ENCODE results near the gene GTF2F2.

GTF2F2 gene

DNA sequence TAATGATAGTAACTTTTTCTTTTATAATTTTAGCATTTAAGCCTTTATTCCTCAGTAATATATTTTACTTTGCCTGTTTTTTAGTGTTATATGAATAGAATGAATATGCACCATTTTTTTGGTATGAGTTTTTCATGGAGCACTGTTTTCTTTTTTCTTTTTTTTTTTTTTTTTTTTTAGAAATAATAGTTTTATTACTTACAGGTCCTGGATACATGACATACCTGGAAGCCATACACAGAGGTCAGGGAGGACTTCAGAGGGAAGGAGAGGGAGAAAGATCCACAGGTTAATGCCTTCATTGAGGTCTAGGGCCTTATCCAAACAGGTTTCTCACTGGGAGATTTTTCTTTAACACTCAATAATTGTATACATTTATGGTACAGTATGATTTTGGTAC, 54.2 kb downstream of the GTF2F2 start:
- TF ChIP-seq, protein P1, sequence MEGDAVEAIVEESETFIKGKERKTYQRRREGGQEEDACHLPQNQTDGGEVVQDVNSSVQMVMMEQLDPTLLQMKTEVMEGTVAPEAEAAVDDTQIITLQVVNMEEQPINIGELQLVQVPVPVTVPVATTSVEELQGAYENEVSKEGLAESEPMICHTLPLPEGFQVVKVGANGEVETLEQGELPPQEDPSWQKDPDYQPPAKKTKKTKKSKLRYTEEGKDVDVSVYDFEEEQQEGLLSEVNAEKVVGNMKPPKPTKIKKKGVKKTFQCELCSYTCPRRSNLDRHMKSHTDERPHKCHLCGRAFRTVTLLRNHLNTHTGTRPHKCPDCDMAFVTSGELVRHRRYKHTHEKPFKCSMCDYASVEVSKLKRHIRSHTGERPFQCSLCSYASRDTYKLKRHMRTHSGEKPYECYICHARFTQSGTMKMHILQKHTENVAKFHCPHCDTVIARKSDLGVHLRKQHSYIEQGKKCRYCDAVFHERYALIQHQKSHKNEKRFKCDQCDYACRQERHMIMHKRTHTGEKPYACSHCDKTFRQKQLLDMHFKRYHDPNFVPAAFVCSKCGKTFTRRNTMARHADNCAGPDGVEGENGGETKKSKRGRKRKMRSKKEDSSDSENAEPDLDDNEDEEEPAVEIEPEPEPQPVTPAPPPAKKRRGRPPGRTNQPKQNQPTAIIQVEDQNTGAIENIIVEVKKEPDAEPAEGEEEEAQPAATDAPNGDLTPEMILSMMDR (IDR thresholded peaks at IDR 0.05; ENCODE audit: low read depth, low read length) = no peak
- no peak for DNase-seq (ENCODE audit: low read depth in 2 of 2)

DNA sequence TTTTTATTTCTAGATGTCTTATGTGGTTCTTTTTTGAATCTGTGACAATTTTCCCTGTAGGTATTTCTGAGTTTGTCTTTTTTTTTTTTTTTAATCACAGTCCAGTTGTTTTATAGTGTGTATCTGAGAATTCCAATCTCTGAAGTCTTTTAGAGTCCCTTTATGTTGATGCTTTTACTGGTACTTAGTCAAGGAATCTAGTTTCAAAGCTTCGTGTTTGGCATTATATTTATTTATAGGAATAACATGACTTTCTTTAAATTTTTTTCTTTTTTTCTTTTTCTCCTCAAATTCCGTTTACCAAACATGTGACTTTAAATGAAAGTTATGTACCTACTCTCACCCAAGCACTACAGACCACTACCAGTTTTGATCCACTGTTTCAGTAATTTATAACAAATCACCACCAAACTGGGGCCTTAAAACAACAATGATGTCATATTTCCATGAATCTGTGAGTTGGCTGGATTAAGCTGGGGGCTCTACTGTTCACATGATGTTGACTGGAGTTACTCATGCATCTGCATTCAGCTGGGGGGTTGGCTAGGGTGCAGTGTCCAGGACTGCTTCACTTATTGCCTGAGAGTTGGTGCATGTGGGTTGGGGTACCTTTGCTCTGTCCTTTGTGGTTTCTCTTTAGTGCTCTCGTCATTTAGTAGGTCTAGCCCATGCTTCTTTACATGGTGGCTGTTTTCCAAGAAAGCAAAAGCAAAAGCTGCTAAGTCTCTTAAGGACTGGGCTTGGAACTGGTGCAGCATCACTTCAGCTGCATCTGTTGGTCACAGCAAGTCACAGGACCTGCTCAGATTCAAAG, 58.2 kb downstream of the GTF2F2 start:
- no peak overlapping the region for H3K4me3 ChIP-seq (replicated peaks in 1 of 2; ENCODE audit: low read depth in 2 of 2, low read length in 2 of 2)
- DNase-seq (ENCODE audit: low read depth in 2 of 2) = peak; percentile 29 to 81
- TF ChIP-seq, protein P1 (IDR thresholded peaks at IDR 0.05; ENCODE audit: low read depth, low read length) = no peak

More for the DNA sequence above, 54.2 kb downstream of the GTF2F2 start:
- H3K4me3 ChIP-seq (replicated peaks in 1 of 2; ENCODE audit: low read depth in 2 of 2, low read length in 2 of 2) = no peak overlapping the region

DNA sequence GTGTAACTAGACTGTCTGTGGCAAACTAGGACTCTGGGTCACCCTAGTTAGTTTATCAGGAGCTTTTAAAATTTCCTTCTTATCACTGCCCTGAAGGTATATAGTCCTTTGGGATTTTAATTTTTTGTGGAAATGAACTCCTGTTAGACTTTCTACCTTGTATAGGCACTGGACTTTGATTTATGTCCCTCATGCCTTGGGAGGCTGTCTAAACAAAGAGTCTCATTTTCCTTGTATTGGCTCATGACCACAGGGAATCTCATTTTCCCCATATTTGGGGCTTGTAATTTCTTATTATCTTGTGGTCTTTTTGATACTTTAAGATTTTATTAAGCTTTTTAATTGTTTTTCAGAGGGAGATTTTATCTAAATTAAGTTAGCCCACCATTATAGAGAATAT, 59.1 kb downstream of the GTF2F2 start:
- no peak overlapping the region for H3K4me3 ChIP-seq (replicated peaks in 1 of 2; ENCODE audit: low read depth in 2 of 2, low read length in 2 of 2)
- TF ChIP-seq, protein P1 (IDR thresholded peaks at IDR 0.05; ENCODE audit: low read depth, low read length) = no peak
- no peak for DNase-seq (ENCODE audit: low read depth in 2 of 2)

DNA sequence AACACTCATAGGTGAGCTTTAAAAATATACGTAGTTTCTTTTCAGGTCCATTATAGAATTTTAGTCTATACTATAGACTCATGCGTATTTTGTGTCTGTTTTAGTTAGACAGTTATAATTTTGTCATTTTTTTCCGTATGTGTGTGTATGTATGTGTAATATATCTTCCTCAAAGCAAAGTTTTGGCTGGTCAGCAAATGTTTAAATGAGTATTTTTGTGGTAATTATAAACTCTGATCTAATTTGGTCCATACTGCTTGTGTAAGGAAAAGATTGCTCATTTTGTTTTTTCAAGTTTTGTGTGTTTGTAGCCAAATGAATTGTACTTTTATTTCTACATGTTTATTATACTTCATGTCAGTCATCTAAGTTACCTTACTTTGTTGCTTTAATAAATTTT, 60.0 kb downstream of the GTF2F2 start:
- no peak for DNase-seq (ENCODE audit: low read depth in 2 of 2)
- TF ChIP-seq, protein P1 (IDR thresholded peaks at IDR 0.05; ENCODE audit: low read depth, low read length) = no peak
- no peak overlapping the region for H3K4me3 ChIP-seq (replicated peaks in 1 of 2; ENCODE audit: low read depth in 2 of 2, low read length in 2 of 2)

DNA sequence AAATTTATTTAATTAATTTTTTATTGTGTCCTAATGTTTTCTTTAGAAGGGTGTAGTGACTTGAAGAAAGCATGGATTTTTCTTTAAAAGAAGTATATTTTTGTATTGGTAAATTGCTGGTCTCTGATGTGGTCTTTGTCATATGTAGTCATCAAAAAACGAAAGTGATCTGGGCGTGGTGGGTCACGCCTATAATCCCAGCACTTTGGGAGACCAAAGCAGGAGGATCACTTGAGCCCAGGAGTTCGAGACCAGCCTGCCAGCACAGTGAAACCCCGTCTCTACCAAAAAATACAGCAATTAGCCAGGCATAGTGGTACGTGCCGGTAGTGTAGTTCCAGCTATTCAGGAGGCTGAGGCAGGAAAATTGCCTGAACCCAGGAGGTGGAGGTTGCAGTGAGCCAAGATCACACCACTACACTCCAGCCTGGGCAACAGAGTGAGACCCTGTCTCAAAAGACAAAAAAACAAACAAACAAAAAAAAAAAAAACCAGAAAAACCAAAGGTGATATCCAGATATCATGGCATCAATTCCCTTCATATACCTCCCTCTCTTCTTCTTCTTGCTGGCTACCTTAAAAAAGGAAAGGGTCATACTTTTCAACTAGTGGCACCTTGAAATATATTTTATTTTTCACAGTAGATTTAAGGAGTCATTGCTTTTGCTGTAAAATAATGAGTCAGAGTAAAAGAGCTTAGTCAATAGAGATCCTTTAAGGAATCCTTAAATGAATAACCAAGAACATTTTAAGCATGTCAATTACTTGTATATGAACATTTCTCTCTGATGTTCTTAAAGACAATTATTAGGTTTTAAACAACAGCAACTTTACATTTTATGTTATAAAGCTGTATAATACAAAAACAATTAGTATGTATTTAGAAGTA, 60.6 kb downstream of the GTF2F2 start:
- DNase-seq (ENCODE audit: low read depth in 2 of 2) = peak in 1 of 2 donors; percentile 32
- H3K4me3 ChIP-seq (replicated peaks in 1 of 2; ENCODE audit: low read depth in 2 of 2, low read length in 2 of 2) = no peak overlapping the region
- TF ChIP-seq, protein P1 (IDR thresholded peaks at IDR 0.05; ENCODE audit: low read depth, low read length) = no peak

DNA sequence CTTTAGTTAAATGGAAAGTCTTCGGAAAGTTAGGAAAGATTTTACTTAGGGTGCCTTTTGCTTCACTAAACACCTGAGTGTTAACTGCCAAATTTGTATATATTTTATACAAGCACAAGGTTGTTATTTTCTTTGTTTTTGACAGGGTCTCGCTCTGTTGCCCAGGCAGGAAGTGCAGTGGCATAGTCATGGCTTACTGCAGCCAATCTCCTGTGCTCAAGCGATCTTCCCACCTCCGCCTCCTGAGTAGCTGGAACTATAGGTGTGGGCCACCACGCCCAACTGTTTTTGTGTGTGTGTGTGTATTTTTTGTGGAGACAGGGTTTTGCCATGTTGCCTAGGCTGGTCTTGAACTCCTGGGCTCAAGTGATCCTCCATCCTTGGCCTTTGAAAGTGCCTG, 64.4 kb downstream of the GTF2F2 start:
- TF ChIP-seq, protein P1 (IDR thresholded peaks at IDR 0.05; ENCODE audit: low read depth, low read length) = no peak
- H3K4me3 ChIP-seq (replicated peaks in 1 of 2; ENCODE audit: low read depth in 2 of 2, low read length in 2 of 2) = no peak overlapping the region
- DNase-seq (ENCODE audit: low read depth in 2 of 2) = no peak
